Measurements from ENCODE around the gene YY1. TPM values are rescaled to one million over a fixed set of nuclear protein-coding genes. Genes with fewer than 3 reads are reported as not detected.
A peak's percentile ranks its signal among the peaks of the same experiment; 100 is the strongest.
"Not testable (repeated sequence)": the region's sequence is repeated elsewhere in the genome, so short reads cannot be mapped to it uniquely, and the experiment has no call there.

YY1 gene
- total RNA-seq, 4 donors from 2014 or later: 50.0 to 67.4 (median 55.6) TPM

GRCh38 chr14:100305324-100306100, 66.6 kb downstream of the YY1 start:
- DNase-seq: peak; percentile 50 to 57
- TF ChIP-seq CTCF (IDR thresholded peaks at IDR 0.05) (no peak), POLR2A (IDR thresholded peaks at IDR 0.05) (no peak)
- Histone ChIP-seq H3K9me3 (no peaks in the 10 kb centered on the region), H3K27me3 (no peaks in the 10 kb centered on the region), H3K4me3 (replicated peaks in 1 of 3) (peak overlapping the region; percentile 95 to 98 (median 95)), H3K4me1 (peaks cover 56 to 68% of the 10 kb centered on the region in 2 donors), H3K27ac (peak overlapping the region; percentile 90 to 97 (median 92)), H3K36me3 (no peaks in the 10 kb centered on the region)
- WGBS, 2 donors: 1% methylated on average over 12 to 30 of the region's 65 CpGs
- intact Hi-C loops (cut with DNase I): loop anchor here (5.0 kb wide), 1 partner anchor 33 kb away; no protein-coding TSS in a partner anchor

GRCh38 chr14:100306101-100306997, 67.4 kb downstream of the YY1 start, which contains the start of gene SLC25A29:
TSS of gene SLC25A29 (minus strand) at chr14:100306444. CDS start at chr14:100306232, 212 bp downstream.
- intact Hi-C loops (cut with DNase I): loop anchor here (5.0 kb wide), 1 partner anchor 34 kb away; no protein-coding TSS in a partner anchor
- peaks cover 62 to 66% of the 10 kb centered on the region in 2 donors for H3K4me1 ChIP-seq

GRCh38 chr14:100306998-100307765, 68.2 kb downstream of the YY1 start:
- TF ChIP-seq CTCF (IDR thresholded peaks at IDR 0.05): no peak
- TF ChIP-seq POLR2A (IDR thresholded peaks at IDR 0.05): peak in 1 of 2 donors; percentile 25
- Histone ChIP-seq H3K36me3 (no peaks in the 10 kb centered on the region), H3K27ac (peak overlapping the region; percentile 89 to 97 (median 97)), H3K4me1 (peaks cover 66% of the 10 kb centered on the region in 2 donors), H3K27me3 (no peaks in the 10 kb centered on the region), H3K9me3 (no peaks in the 10 kb centered on the region), H3K4me3 (replicated peaks in 1 of 3) (peak overlapping the region; percentile 23 to 98 (median 97))
- intact Hi-C loops (cut with DNase I): loop anchor here (5.0 kb wide), 1 partner anchor 35 kb away; no protein-coding TSS in a partner anchor
- DNase-seq: peak; percentile 49 to 53
- WGBS, 2 donors: 3 to 8% methylated on average over 29 to 39 of the region's 49 CpGs

More at GRCh38 chr14:100306101-100306997, 67.4 kb downstream of the YY1 start, which contains the start of gene SLC25A29:
- peak within 1 kb of the TSS; percentile 90 to 97 (median 97) for H3K27ac ChIP-seq
- WGBS, 2 donors: 4% methylated on average over 5 of the region's 131 CpGs; no CpG with 5 or more reads in 1 of the 2 donors
- no peaks in the 10 kb centered on the region for H3K36me3 ChIP-seq
- peak; percentile 94 to 95 for DNase-seq
- H3K27me3 ChIP-seq: no peaks in the 10 kb centered on the region
- H3K4me3 ChIP-seq (replicated peaks in 1 of 3): peak within 1 kb of the TSS; percentile 95 to 98 (median 97)
- peak; percentile 95 to 98 for TF ChIP-seq POLR2A (IDR thresholded peaks at IDR 0.05)
- TF ChIP-seq CTCF (IDR thresholded peaks at IDR 0.05): no peak
- H3K9me3 ChIP-seq: no peaks in the 10 kb centered on the region

- 47 to 61% methylated on average over 4 to 5 of the region's 5 CpGs for WGBS, 2 donors
- intact Hi-C loops (cut with DNase I): loop anchor here (5.0 kb wide), 1 partner anchor 36 kb away; no protein-coding TSS in a partner anchor
- H3K4me1 ChIP-seq: peaks cover 66 to 69% of the 10 kb centered on the region in 2 donors
- peak overlapping the region in 1 of 3 donors; percentile 98 for H3K4me3 ChIP-seq (replicated peaks in 1 of 3)
- DNase-seq: no peak
- no peaks in the 10 kb centered on the region for H3K36me3 ChIP-seq
- H3K27ac ChIP-seq: peak overlapping the region; percentile 89 to 97 (median 97)
- TF ChIP-seq POLR2A (IDR thresholded peaks at IDR 0.05) (no peak), CTCF (IDR thresholded peaks at IDR 0.05) (no peak)
- no peaks in the 10 kb centered on the region for H3K27me3 ChIP-seq
- H3K9me3 ChIP-seq: no peaks in the 10 kb centered on the region
These were observed 69.0 kb downstream of the YY1 start for GRCh38 chr14:100307766-100308426.

- DNase-seq; H3K4me3 ChIP-seq (replicated peaks in 1 of 3); H3K27me3 ChIP-seq; H3K36me3 ChIP-seq; H3K9me3 ChIP-seq: not testable (repeated sequence)
- Histone ChIP-seq H3K27ac (peak overlapping the region; percentile 89 to 97 (median 97)), H3K4me1 (peaks cover 66 to 69% of the 10 kb centered on the region in 2 donors)
- WGBS, 2 donors: 79 to 83% methylated on average over 6 of the region's 6 CpGs
- intact Hi-C loops (cut with DNase I): loop anchor here (5.0 kb wide), 1 partner anchor 36 kb away; no protein-coding TSS in a partner anchor
These were observed 69.5 kb downstream of the YY1 start for GRCh38 chr14:100308427-100308792.

All from thyroid gland (tissue), 4 donors.